Karpas-422 (cell line): ENCODE measurements around the gene YY1. TPM values are rescaled to one million over a fixed set of nuclear protein-coding genes. Genes with fewer than 3 reads are reported as not detected.

Experiments
- DNase-seq: peaks from one replicate; pipeline ENCODE4 v3.0.0-alpha.2; 2015
- H2AFZ ChIP-seq: fragments of 200-600 bp; sonication (generic); 2 replicates; pipeline ENCODE4 v1.6.1; 2014; ENCODE audit warnings: antibody characterized with exemption, low read length, mixed read lengths
- H3K27ac ChIP-seq: fragments of 200-600 bp; sonication (generic); 2 replicates; pipeline ENCODE4 v1.5.1; 2014; ENCODE audit warnings: mild to moderate bottlenecking, low read length, moderate library complexity
- H3K27me3 ChIP-seq: fragments of 200-600 bp; sonication (generic); 2 replicates; pipeline ENCODE4 v1.6.1; 2014; ENCODE audit warnings: low read length, mixed read lengths
- H3K36me3 ChIP-seq: fragments of 200-600 bp; sonication (generic); 2 replicates; pipeline ENCODE4 v1.6.1; 2014; ENCODE audit warnings: low read length, mixed read lengths; ENCODE audit not compliant: insufficient read depth
- H3K4me1 ChIP-seq: fragments of 200-600 bp; sonication (generic); 2 replicates; pipeline ENCODE4 v1.6.1; 2014; ENCODE audit warnings: mild to moderate bottlenecking, low read length, mixed read lengths
- H3K4me2 ChIP-seq: fragments of 200-600 bp; sonication (generic); 2 replicates; pipeline ENCODE4 v1.6.1; 2014; ENCODE audit warnings: low read length, low read depth, mild to moderate bottlenecking; ENCODE audit not compliant: poor library complexity, severe bottlenecking
- H3K4me3 ChIP-seq: fragments of 200-600 bp; sonication (generic); 2 replicates; pipeline ENCODE4 v1.5.1; 2014; ENCODE audit warnings: mild to moderate bottlenecking, antibody characterized with exemption, low read length, mixed read lengths
- H3K79me2 ChIP-seq: fragments of 200-600 bp; sonication (generic); 2 replicates; pipeline ENCODE4 v1.6.1; 2014; ENCODE audit warnings: mild to moderate bottlenecking, low read length, mixed read lengths
- H3K9ac ChIP-seq: fragments of 200-600 bp; sonication (generic); 2 replicates; pipeline ENCODE4 v1.6.0; 2014; ENCODE audit warnings: low read length
- H3K9me2 ChIP-seq: fragments of 200-600 bp; sonication (generic), shearing (Covaris generic); replicated peaks from 2 replicates; pipeline ENCODE4 v1.6.0; 2014; ENCODE audit warnings: mild to moderate bottlenecking, low read length, moderate library complexity; ENCODE audit not compliant: insufficient read depth
- H3K9me3 ChIP-seq: fragments of 300-700, 200-600 bp; sonication (generic); 2 replicates; pipeline ENCODE4 v1.6.1; 2014; ENCODE audit warnings: low read length, mixed read lengths
- H4K20me1 ChIP-seq: fragments of 200-600 bp; sonication (generic); 2 replicates; pipeline ENCODE4 v1.6.1; 2014; ENCODE audit warnings: mild to moderate bottlenecking, antibody characterized with exemption, low read length, low read depth; ENCODE audit not compliant: insufficient read depth
- total RNA-seq: library from RNA; depleted of rRNA; stranded (reverse); fragments of >200 nt; shearing (Covaris generic); gene quantifications from 2 replicates; pipeline ENCODE4 v1.2.3, GENCODE V29; 2014; ENCODE audit warnings: low replicate concordance

YY1 gene
- total RNA-seq, 1 experiment from 2014 or later = 115 TPM

- Histone ChIP-seq H3K9me3 (no peaks in the 10 kb centered on the region), H3K9ac (no peak overlapping the region), H3K27ac (no peak overlapping the region), H2AFZ (no peak overlapping the region), H3K79me2 (no peaks in the 10 kb centered on the region), H3K27me3 (no peaks in the 10 kb centered on the region; the same call in 1 of the 2 replicates), H3K4me1 (peaks cover 11% of the 10 kb centered on the region), H3K4me3 (no peak overlapping the region), H3K4me2 (no peak overlapping the region), H3K9me2 (no peaks in the 10 kb centered on the region), H3K36me3 (no peaks in the 10 kb centered on the region), H4K20me1 (no peaks in the 10 kb centered on the region)
- DNase-seq = no peak
Measured at GRCh38 chr14:100321473-100322137, 82.7 kb downstream of the YY1 start.

- no peaks in the 10 kb centered on the region for H3K36me3 ChIP-seq
- H3K4me2 ChIP-seq = no peak overlapping the region
- H3K9me2 ChIP-seq = no peaks in the 10 kb centered on the region
- no peaks in the 10 kb centered on the region for H4K20me1 ChIP-seq
- H3K9me3 ChIP-seq = no peaks in the 10 kb centered on the region
- no peak overlapping the region for H3K9ac ChIP-seq
- no peaks in the 10 kb centered on the region; the same call in 1 of the 2 replicates for H3K27me3 ChIP-seq
- H3K4me3 ChIP-seq = no peak overlapping the region
- no peak overlapping the region for H2AFZ ChIP-seq
- DNase-seq = no peak
- H3K4me1 ChIP-seq = peaks cover 11% of the 10 kb centered on the region
- no peak overlapping the region for H3K27ac ChIP-seq
- no peaks in the 10 kb centered on the region for H3K79me2 ChIP-seq
Measured at GRCh38 chr14:100322138-100322957, 83.4 kb downstream of the YY1 start.

GRCh38 chr14:100323121-100323941 is 84.4 kb downstream of the YY1 start, which contains the start of gene SLC25A47:
SLC25A47 (plus strand) TSS chr14:100323339; CDS start chr14:100323415, 76 bp downstream.
- no peak within 1 kb of the TSS for H3K27ac ChIP-seq
- no peak within 1 kb of the TSS for H3K9ac ChIP-seq
- H3K9me3 ChIP-seq = no peaks in the 10 kb centered on the region
- H3K27me3 ChIP-seq = no peaks in the 10 kb centered on the region; the same call in 1 of the 2 replicates
- H3K9me2 ChIP-seq = no peaks in the 10 kb centered on the region
- no peak within 1 kb of the TSS for H2AFZ ChIP-seq
- no peak for DNase-seq
- no peaks in the 10 kb centered on the region for H3K36me3 ChIP-seq
- peaks cover 2% of the 10 kb centered on the region for H3K4me1 ChIP-seq
- no peaks in the 10 kb centered on the region for H4K20me1 ChIP-seq
- no peak within 1 kb of the TSS for H3K4me3 ChIP-seq
- no peak within 1 kb of the TSS for H3K4me2 ChIP-seq
- no peaks in the 10 kb centered on the region for H3K79me2 ChIP-seq

GRCh38 chr14:100323942-100324307 is 85.0 kb downstream of the YY1 start:
- H3K9ac ChIP-seq = no peak overlapping the region
- no peak overlapping the region for H3K4me2 ChIP-seq
- no peak overlapping the region for H2AFZ ChIP-seq
- no peaks in the 10 kb centered on the region for H3K9me3 ChIP-seq
- no peaks in the 10 kb centered on the region for H3K79me2 ChIP-seq
- no peaks in the 10 kb centered on the region for H4K20me1 ChIP-seq
- H3K27ac ChIP-seq = no peak overlapping the region
- no peak overlapping the region for H3K4me3 ChIP-seq
- no peaks in the 10 kb centered on the region; the same call in 1 of the 2 replicates for H3K27me3 ChIP-seq
- no peaks in the 10 kb centered on the region for H3K9me2 ChIP-seq
- DNase-seq = no peak
- H3K4me1 ChIP-seq = no peaks in the 10 kb centered on the region
- H3K36me3 ChIP-seq = no peaks in the 10 kb centered on the region

- no peak overlapping the region for H3K4me2 ChIP-seq
Measured at GRCh38 chr14:100325231-100325632, 86.3 kb downstream of the YY1 start.

GRCh38 chr14:100325958-100326357 is 87.0 kb downstream of the YY1 start:
- H3K36me3 ChIP-seq = no peaks in the 10 kb centered on the region
- H3K9me3 ChIP-seq = no peaks in the 10 kb centered on the region
- H2AFZ ChIP-seq = no peak overlapping the region
- DNase-seq = no peak
- no peaks in the 10 kb centered on the region for H4K20me1 ChIP-seq
- no peaks in the 10 kb centered on the region for H3K9me2 ChIP-seq
- no peak overlapping the region for H3K9ac ChIP-seq
- no peak overlapping the region for H3K4me3 ChIP-seq
- H3K27me3 ChIP-seq = no peaks in the 10 kb centered on the region; the same call in 1 of the 2 replicates
- no peak overlapping the region for H3K27ac ChIP-seq
- no peaks in the 10 kb centered on the region for H3K79me2 ChIP-seq
- H3K4me2 ChIP-seq = no peak overlapping the region
- no peaks in the 10 kb centered on the region for H3K4me1 ChIP-seq

More at GRCh38 chr14:100325231-100325632, 86.3 kb downstream of the YY1 start:
- H3K36me3 ChIP-seq = no peaks in the 10 kb centered on the region
- no peak for DNase-seq
- H3K27me3 ChIP-seq = no peaks in the 10 kb centered on the region; the same call in 1 of the 2 replicates
- H3K4me1 ChIP-seq = no peaks in the 10 kb centered on the region
- H3K79me2 ChIP-seq = no peaks in the 10 kb centered on the region
- H3K9ac ChIP-seq = no peak overlapping the region
- no peaks in the 10 kb centered on the region for H4K20me1 ChIP-seq
- H3K27ac ChIP-seq = no peak overlapping the region
- no peaks in the 10 kb centered on the region for H3K9me3 ChIP-seq
- no peak overlapping the region for H3K4me3 ChIP-seq
- no peaks in the 10 kb centered on the region for H3K9me2 ChIP-seq
- no peak overlapping the region for H2AFZ ChIP-seq

- peaks cover 3% of the 10 kb centered on the region for H3K4me1 ChIP-seq
- H3K9me3 ChIP-seq = no peaks in the 10 kb centered on the region
- H3K9me2 ChIP-seq = no peaks in the 10 kb centered on the region
- no peak overlapping the region for H3K9ac ChIP-seq
- no peak overlapping the region for H3K27ac ChIP-seq
- H2AFZ ChIP-seq = no peak overlapping the region
- H4K20me1 ChIP-seq = no peaks in the 10 kb centered on the region
- no peak for DNase-seq
- H3K4me2 ChIP-seq = no peak overlapping the region
- no peak overlapping the region for H3K4me3 ChIP-seq
- no peaks in the 10 kb centered on the region for H3K36me3 ChIP-seq
- H3K27me3 ChIP-seq = no peaks in the 10 kb centered on the region; the same call in 1 of the 2 replicates
- H3K79me2 ChIP-seq = no peaks in the 10 kb centered on the region
Measured at GRCh38 chr14:100327128-100327527, 88.2 kb downstream of the YY1 start.
